Tongue (tissue), 2 donors: ENCODE data around the gene AJUBA. TPM values are rescaled to one million over a fixed set of nuclear protein-coding genes. Genes with fewer than 3 reads are reported as not detected.
A peak's percentile ranks its signal among the peaks of the same experiment; 100 is the strongest.
"Not testable (repeated sequence)": the region's sequence is repeated elsewhere in the genome, so short reads cannot be mapped to it uniquely, and the experiment has no call there.

ENCODE experiments used
- DNase-seq: peaks from one replicate; pipeline ENCODE4 v3.0.0-alpha.2; 2015
- total RNA-seq: library from RNA; depleted of rRNA; stranded (reverse); fragments of >200 nt; gene quantifications from one replicate; pipeline ENCODE4 v1.2.3, GENCODE V29; 2014

The AJUBA gene
- total RNA-seq, result 47.2 TPM

DNA sequence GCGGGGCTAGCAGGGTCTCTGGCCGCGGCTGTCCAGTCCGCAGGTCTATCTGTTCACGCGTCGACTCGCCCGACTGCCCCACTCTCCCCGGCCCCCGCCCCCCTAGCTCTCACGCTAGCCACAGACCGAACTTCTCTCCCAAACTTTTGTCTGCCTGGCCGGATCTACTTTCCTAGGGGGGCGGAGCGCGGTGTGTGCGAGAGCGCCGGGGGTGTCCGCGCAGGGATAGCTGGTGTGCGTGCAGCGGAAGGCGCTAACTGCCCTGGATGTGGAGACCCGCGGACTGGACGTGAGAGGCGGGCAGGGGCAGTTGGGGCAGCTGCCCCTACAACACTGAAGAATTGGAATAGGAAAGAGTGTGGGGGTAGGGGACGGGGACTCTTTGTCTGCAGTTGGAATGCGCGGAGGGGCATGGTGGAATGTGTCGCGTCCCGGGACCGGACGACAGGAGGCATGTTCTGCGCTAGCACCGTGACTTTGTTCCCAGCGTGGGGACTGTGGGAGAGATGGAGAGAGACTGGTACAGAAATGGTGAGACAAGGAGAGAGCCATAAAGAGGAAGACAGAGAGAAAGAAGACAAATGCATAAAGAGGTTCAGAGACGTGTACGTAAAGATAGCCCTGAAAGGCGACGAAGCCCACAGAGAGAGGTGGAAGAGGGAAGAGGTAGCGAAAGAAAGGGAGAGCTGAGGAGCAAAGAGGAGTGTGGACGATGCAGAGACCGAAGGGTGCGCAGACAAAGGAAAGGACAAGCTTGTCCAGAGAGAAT is at the start of gene AJUBA:
Gene AJUBA, minus strand, starts transcription at position 75 of the 769 bp plus-strand sequence. CDS start 285 bp downstream, outside the sequence.
- peak; percentile 97 for DNase-seq

- no peak for DNase-seq
Measured at GRCh38 chr14:23030936-23031335, 48.6 kb upstream of the AJUBA start.

DNA sequence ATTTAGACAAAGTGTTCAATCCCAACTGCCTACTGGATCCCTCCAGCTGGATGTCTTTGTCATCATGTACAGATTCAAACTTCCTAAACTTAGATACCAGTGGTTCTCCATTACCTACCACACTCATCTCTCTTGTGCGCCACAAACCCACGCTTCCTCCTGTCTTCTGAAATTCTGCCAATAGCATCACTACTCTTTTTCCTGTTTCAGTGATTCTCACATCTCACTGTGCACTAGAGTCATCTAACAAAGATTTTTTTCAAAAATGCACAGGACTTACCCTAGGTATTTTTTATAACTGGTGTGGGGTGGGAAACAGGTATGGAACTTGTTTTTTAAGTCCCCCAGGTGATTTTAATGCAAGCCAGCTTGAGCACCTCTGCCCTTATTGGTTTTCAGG is 46.4 kb upstream of the AJUBA start:
- no peak for DNase-seq

DNA sequence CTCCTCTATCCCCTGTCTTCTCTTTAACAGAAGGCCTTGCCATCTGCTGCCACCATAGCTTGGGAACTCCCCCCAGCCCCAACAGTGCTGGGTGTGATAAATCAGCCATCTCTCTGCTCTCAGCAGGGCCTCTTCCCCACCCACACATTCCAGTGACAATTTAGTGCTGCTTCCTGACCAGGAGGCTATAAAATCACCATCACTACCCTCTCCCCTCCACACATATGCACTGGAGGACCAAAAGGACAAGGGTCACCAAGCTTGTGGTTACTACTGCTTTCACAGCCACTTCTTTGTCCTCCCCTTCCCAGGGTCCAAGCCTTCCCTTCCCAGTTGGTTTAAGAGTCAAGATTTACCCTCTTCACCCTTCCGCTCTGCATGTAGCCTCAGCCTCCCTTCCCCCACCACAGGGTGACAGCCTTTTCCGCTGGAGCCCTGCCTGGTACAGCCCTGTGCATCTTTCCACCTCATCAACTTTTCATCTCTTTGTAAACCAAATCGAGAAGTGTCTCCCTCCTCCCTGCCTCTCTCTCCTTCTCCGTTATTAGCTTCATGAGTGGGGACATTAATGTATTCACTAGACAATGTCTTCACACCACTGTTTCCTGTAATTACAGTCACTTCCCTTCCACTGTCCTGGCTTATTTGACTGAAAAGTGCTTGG is 42.9 kb upstream of the AJUBA start:
- DNase-seq, result no peak

- no peak for DNase-seq
Measured at GRCh38 chr14:23024612-23025075, 42.3 kb upstream of the AJUBA start.

- no peak for DNase-seq
Measured at GRCh38 chr14:23023795-23024152, 41.4 kb upstream of the AJUBA start.

GRCh38 chr14:23023022-23023794 is 40.9 kb upstream of the AJUBA start:
- DNase-seq, result no peak

DNA sequence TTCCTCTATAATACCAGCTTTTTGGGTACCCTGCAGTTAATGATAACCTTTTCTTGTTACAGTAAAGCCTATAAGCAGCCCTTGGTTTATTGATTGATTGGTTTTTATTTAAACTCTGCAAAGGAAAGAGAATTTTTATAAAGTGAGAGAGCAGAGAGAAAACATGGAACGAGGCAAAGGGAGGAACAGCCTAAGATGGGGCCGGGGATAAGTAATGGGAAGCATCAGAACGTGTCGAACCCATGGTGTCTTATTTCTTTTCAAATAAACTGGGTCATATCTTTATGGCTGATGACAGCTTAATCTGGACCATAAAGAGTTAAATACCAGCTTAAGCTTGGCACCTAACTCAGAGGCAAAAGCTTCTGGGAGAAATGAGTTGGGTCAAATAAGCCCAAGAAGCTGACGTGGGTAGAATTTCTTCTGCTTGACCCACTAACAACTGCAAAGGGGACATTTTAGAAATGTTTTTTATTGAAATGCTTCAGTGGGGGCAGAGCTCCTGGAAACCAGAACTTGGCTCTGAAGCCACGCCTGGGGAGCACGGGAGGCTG is 39.6 kb upstream of the AJUBA start:
- DNase-seq, result no peak

- no peak for DNase-seq
Measured at GRCh38 chr14:23021434-23021833, 39.1 kb upstream of the AJUBA start.

GRCh38 chr14:23020143-23021128 is 38.1 kb upstream of the AJUBA start:
- no peak for DNase-seq

DNA sequence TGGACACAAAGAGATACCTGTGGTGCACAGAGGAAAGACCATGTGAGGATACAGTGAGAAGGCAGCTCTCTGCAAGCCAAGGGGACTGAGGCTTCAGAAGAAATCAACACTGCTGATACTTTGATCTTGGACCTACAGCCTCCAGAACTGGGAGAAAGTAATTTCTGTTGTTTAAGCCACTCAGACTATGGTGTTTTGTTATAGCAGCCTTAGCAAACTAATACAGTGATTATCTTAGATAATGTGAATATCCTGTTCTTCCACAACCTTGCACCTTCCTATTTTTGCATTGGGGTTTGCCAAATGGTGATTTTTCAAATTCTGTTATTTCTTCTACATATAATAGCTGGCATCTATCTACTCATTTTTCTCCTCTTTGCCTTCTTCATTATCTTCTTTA is 35.8 kb upstream of the AJUBA start:
- no peak for DNase-seq

DNA sequence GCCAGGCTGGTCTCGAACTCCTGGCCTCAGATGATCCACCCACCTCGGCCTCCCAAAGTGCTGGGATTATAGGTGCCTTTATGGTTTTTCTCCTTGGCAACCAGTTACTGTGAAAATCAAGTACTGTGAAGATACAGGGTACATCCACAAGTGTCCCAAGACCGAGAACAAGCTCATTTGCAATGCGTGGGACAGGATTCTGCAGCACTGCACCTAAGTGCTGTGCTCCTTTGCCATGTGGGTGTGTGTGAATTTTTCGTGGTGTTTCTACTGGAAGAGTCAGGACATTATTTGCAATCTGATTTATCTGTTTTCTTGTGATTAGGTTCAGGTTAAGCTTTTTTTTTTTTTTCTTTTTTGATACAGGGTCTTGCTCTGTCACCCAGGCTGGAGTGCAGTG is 34.7 kb upstream of the AJUBA start:
- DNase-seq, result no peak

GRCh38 chr14:23015618-23016017 is 33.3 kb upstream of the AJUBA start:
- no peak for DNase-seq

DNA sequence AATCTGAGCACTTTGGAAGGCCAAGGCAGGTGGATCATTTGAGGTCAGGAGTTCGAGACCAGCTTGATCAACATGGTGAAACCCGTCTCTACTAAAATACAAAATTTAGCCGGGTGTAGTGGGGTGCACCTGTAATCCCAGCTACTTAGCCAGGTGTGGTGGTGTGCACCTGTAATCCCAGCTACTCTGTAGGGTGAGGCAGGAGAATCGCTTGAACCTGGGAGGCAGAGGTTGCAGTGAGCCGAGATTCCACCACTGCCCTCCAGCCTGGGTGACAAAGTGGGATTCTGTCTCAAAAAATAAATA is 31.4 kb upstream of the AJUBA start:
- DNase-seq, result not testable (repeated sequence)

DNA sequence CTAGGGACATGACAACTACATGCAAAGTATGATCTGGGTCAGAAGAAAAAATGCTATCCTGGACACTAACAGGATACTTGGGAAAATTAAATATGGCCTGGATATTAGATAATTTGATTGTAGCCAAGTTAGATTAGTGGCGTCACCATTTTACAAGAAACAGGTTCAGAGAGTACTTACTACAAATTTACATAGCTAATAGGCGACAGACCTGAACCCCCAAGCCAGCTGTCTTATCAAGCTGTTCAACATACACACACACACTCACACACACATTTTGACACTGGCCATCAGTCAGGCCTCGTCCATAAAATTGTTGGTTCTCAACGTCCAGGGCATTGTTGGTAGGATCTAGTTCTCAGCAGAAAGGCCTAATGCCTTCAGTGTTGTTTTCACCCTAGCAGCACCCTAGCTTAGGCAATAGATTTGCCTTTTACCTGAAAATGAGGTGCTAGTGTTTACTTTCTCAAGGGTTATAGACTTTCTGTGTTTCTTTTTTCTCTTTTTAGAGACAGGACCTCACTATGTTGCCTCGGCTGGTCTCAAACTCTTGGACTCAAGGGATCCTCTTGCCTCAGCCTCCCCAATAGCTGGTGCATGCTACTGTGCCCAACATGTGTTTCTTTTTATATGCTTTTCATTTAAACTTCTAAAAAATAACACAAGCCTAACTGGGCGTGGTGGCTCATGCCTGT is 30.9 kb upstream of the AJUBA start:
- no peak for DNase-seq

- peak; percentile 89 for DNase-seq
Measured at GRCh38 chr14:23009939-23010726, 27.8 kb upstream of the AJUBA start, which contains the start of gene C14orf93. Gene C14orf93, minus strand, starts transcription at chr14:23010143. Its CDS starts 11,120 bp downstream, at chr14:22999023.

- DNase-seq, result no peak
Measured at GRCh38 chr14:23009483-23009938, 27.2 kb upstream of the AJUBA start.

GRCh38 chr14:23008831-23009230 is 26.5 kb upstream of the AJUBA start:
- DNase-seq, result no peak

- DNase-seq, result peak; percentile 99
Measured at GRCh38 chr14:23006544-23007419, 24.4 kb upstream of the AJUBA start.
